Adrenal gland (tissue), 5 donors: Measurements from ENCODE around the gene SGMS1.

Experiments used
- POLR2A ChIP-seq, 2 donors: fragments of 450-650 bp; IDR thresholded peaks; one replicate each; pipeline ENCODE4 v1.6.1; 2017; ENCODE audit warnings: antibody characterized with exemption in 2 of 2, mild to moderate bottlenecking in 2 of 2, moderate library complexity in 1 of 2
- TF ChIP-seq, protein P1 (sequence below), 6 experiments: fragments of 450-650 bp in 4 of 6; fragments of 200-600 bp in 2 of 6; sonication (generic) in 1 of 6; IDR thresholded peaks; 1 replicate in 5 of 6; 2 replicates in 1 of 6; pipeline versions ENCODE4 v1.5.1 to v1.8.0; 2016 to 2021; ENCODE audit warnings: antibody characterized with exemption in 6 of 6, mild to moderate bottlenecking in 2 of 6, moderate library complexity in 1 of 6
- donor health status: DM: no; HTN: no; CAD: no.

DNA sequence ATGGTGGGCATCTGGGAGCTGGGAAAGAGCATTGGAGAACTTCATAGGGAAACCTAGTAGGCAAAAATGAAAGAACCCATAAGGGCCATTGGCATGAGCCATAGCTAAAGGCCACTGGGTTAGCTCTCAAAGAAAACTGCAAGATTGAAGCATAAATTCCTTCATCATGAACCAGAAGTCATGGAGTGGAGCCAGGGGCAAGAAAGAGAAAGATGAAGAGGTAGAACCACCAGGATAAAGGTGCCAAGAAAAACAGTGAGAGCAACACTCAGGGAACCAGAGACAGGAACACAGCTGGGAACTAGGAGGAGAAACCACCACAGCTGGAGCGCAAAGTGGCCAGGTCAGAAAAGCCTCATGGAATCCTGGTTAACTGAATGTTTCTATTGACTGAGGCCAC, 11.5 kb upstream of the SGMS1 start:
- TF ChIP-seq, protein P1, sequence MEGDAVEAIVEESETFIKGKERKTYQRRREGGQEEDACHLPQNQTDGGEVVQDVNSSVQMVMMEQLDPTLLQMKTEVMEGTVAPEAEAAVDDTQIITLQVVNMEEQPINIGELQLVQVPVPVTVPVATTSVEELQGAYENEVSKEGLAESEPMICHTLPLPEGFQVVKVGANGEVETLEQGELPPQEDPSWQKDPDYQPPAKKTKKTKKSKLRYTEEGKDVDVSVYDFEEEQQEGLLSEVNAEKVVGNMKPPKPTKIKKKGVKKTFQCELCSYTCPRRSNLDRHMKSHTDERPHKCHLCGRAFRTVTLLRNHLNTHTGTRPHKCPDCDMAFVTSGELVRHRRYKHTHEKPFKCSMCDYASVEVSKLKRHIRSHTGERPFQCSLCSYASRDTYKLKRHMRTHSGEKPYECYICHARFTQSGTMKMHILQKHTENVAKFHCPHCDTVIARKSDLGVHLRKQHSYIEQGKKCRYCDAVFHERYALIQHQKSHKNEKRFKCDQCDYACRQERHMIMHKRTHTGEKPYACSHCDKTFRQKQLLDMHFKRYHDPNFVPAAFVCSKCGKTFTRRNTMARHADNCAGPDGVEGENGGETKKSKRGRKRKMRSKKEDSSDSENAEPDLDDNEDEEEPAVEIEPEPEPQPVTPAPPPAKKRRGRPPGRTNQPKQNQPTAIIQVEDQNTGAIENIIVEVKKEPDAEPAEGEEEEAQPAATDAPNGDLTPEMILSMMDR (IDR thresholded peaks at IDR 0.05), result no peak
- no peak for TF ChIP-seq POLR2A (IDR thresholded peaks at IDR 0.05)
